CD4-positive, alpha-beta T cell (primary cell): ENCODE measurements around the gene FLRT1. TPM values are rescaled to one million over a fixed set of nuclear protein-coding genes. Genes with fewer than 3 reads are reported as not detected.

Experiments used
- ATAC-seq: fragments of 200-7000 bp; cut with Tn5 transposase; one replicate; pipeline ENCODE4 v1.10.0; 2022; ENCODE audit warnings: mild to moderate bottlenecking; ENCODE audit not compliant: poor library complexity
- CTCF ChIA-PET: fragments of 350-600 bp; sonication (Branson Sonifier 250); formaldehyde crosslinking; loops from one replicate; lab custom pipeline; 2021; ENCODE audit warnings: antibody characterized with exemption, inconsistent platforms; lab: Charles Lee
- POLR2A ChIA-PET: fragments of 350-600 bp; sonication (Branson Sonifier 250); formaldehyde crosslinking; loops from one replicate; lab custom pipeline; 2021; ENCODE audit warnings: antibody characterized with exemption, inconsistent platforms; lab: Charles Lee
- DNase-seq, 14 experiments: peaks; one replicate each; pipeline ENCODE4 v3.0.0-alpha.2; 2013 to 2020; ENCODE audit warnings: mixed read lengths in 2 of 14
- H3K27ac ChIP-seq, 2 donors: one replicate each; pipeline versions ENCODE4 v1.5.1 to v1.7.0; 2013; ENCODE audit warnings: low read length in 2 of 2, low read depth in 1 of 2, mild to moderate bottlenecking in 1 of 2
- H3K27me3 ChIP-seq, 2 experiments: 1 replicate in 1 of 2; 2 replicates in 1 of 2; pipeline versions ENCODE4 v1.6.1 to v1.7.0; 2013; ENCODE audit warnings: low read length in 2 of 2, control low read depth in 1 of 2, mild to moderate bottlenecking in 1 of 2, moderate library complexity in 1 of 2; ENCODE audit not compliant: insufficient read depth in 2 of 2, control insufficient read depth in 1 of 2
- H3K36me3 ChIP-seq: one replicate; pipeline ENCODE4 v1.6.1; 2013; ENCODE audit warnings: low read length, control low read depth; ENCODE audit not compliant: insufficient read depth
- H3K4me1 ChIP-seq: one replicate; pipeline ENCODE4 v1.6.1; 2013; ENCODE audit warnings: low read length, control low read depth; ENCODE audit not compliant: insufficient read depth
- H3K4me3 ChIP-seq: one replicate; pipeline ENCODE4 v1.5.1; 2013; ENCODE audit warnings: mild to moderate bottlenecking, low read length, moderate library complexity
- H3K9me3 ChIP-seq, 2 experiments: 1 replicate in 1 of 2; 2 replicates in 1 of 2; pipeline versions ENCODE4 v1.6.1 to v1.7.0; 2013; ENCODE audit warnings: low read length in 2 of 2, mild to moderate bottlenecking in 2 of 2, control low read depth in 1 of 2, moderate library complexity in 1 of 2; ENCODE audit not compliant: control insufficient read depth in 1 of 2, insufficient read depth in 1 of 2
- H3K27ac Mint-ChIP-seq: one replicate; pipeline ENCODE4 v1.8.0; 2020; ENCODE audit warnings: mixed read lengths
- H3K27me3 Mint-ChIP-seq: one replicate; pipeline ENCODE4 v1.8.0; 2021; ENCODE audit warnings: mixed read lengths
- H3K36me3 Mint-ChIP-seq: one replicate; pipeline ENCODE4 v1.8.0; 2021; ENCODE audit warnings: low read depth, mixed read lengths
- H3K4me1 Mint-ChIP-seq: one replicate; pipeline ENCODE4 v1.8.0; 2021; ENCODE audit warnings: low read depth, mixed read lengths
- H3K4me3 Mint-ChIP-seq: one replicate; pipeline ENCODE4 v1.8.0; 2020; ENCODE audit warnings: mild to moderate bottlenecking, mixed read lengths
- H3K9me3 Mint-ChIP-seq: one replicate; pipeline ENCODE4 v1.8.0; 2020; ENCODE audit warnings: mixed read lengths
- intact Hi-C, 2 experiments: fragments of 100-400 bp; cut with DNase I in 1 of 2; cut with micrococcal nuclease in 1 of 2; formaldehyde crosslinking; loops; one replicate each; pipeline versions ENCODE4 v1.15.1 to v1.9.0; 2023 to 2025; cut with DNase I, micrococcal nuclease
- total RNA-seq, 174 experiments: library from RNA in 2 of 174; stranded (reverse) in 2 of 174; gene quantifications; one replicate each; pipeline ENCODE4 v1.2.3 and lab custom pipeline; 2021 to 2026
- TF ChIP-seq, protein P1 (sequence below): fragments of 200-600 bp; IDR thresholded peaks from one replicate; pipeline ENCODE4 v1.8.0; 2022; ENCODE audit warnings: antibody characterized with exemption, mild to moderate bottlenecking

FLRT1 gene
- total RNA-seq, 2 experiments from 2014 or later = not detected

DNA sequence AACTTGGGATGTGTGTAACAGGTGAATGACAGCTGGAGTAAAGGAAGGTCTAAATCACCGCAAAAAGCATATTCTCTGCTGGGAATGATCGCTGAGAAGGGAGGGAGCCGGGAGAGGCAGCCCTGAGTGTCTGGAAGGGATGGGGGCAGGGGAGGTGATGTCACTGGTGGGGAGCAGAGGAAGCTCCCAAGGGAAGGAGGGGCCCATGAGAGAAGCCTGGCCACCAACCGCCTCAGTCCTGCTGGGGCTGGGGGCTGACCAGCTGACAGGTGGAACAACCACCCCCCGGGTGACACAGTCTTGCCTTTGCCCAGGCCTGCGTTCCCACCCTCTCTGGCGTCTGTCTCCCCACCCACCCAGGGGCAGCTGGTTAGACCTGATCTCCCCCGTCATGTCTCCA is 6.0 kb upstream of the FLRT1 start:
- ATAC-seq (no peak), DNase-seq (no peak)
- no peak overlapping the region for H3K4me3 ChIP-seq
- peaks cover 46% of the 10 kb centered on the region for H3K27me3 Mint-ChIP-seq
- H3K36me3 Mint-ChIP-seq = no peaks in the 10 kb centered on the region
- TF ChIP-seq, protein P1, sequence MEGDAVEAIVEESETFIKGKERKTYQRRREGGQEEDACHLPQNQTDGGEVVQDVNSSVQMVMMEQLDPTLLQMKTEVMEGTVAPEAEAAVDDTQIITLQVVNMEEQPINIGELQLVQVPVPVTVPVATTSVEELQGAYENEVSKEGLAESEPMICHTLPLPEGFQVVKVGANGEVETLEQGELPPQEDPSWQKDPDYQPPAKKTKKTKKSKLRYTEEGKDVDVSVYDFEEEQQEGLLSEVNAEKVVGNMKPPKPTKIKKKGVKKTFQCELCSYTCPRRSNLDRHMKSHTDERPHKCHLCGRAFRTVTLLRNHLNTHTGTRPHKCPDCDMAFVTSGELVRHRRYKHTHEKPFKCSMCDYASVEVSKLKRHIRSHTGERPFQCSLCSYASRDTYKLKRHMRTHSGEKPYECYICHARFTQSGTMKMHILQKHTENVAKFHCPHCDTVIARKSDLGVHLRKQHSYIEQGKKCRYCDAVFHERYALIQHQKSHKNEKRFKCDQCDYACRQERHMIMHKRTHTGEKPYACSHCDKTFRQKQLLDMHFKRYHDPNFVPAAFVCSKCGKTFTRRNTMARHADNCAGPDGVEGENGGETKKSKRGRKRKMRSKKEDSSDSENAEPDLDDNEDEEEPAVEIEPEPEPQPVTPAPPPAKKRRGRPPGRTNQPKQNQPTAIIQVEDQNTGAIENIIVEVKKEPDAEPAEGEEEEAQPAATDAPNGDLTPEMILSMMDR = no peak
- no peaks in the 10 kb centered on the region for H3K9me3 Mint-ChIP-seq
- H3K4me3 Mint-ChIP-seq = no peak overlapping the region
- no peak overlapping the region for H3K27ac Mint-ChIP-seq
- intact Hi-C loops = no loop called here
- H3K9me3 ChIP-seq = peaks cover 0 to 18% of the 10 kb centered on the region in 2 experiments
- ChIA-PET CTCF (no interaction called here), POLR2A (no interaction called here)
- peaks cover 8% of the 10 kb centered on the region for H3K4me1 ChIP-seq
- H3K36me3 ChIP-seq = no peaks in the 10 kb centered on the region
- peaks cover under 1% of the 10 kb centered on the region for H3K4me1 Mint-ChIP-seq
- H3K27me3 ChIP-seq = peaks cover 25 to 35% of the 10 kb centered on the region in 2 experiments
- no peak overlapping the region for H3K27ac ChIP-seq

- ATAC-seq = no peak
- Mint-ChIP-seq H3K4me3 (no peak overlapping the region), H3K27ac (no peak overlapping the region), H3K36me3 (no peaks in the 10 kb centered on the region), H3K4me1 (peaks cover 6% of the 10 kb centered on the region), H3K27me3 (peaks cover 52% of the 10 kb centered on the region), H3K9me3 (no peaks in the 10 kb centered on the region)
- Histone ChIP-seq H3K9me3 (peaks cover 0 to 18% of the 10 kb centered on the region in 2 experiments), H3K27me3 (peaks cover 30 to 41% of the 10 kb centered on the region in 2 experiments), H3K4me3 (no peak overlapping the region), H3K27ac (no peak overlapping the region), H3K4me1 (peaks cover 13% of the 10 kb centered on the region), H3K36me3 (no peaks in the 10 kb centered on the region)
- TF ChIP-seq, protein P1 = no peak
- DNase-seq = no peak
- CTCF ChIA-PET = interaction anchor here (1.1 kb wide), 1 partner anchor 30 kb away, joined by 3 read pairs; no protein-coding TSS in a partner anchor
- POLR2A ChIA-PET = no interaction called here
- intact Hi-C loops = no loop called here
Observed at GRCh38 chr11:64031001-64031400, 4.7 kb upstream of the FLRT1 start.

DNA sequence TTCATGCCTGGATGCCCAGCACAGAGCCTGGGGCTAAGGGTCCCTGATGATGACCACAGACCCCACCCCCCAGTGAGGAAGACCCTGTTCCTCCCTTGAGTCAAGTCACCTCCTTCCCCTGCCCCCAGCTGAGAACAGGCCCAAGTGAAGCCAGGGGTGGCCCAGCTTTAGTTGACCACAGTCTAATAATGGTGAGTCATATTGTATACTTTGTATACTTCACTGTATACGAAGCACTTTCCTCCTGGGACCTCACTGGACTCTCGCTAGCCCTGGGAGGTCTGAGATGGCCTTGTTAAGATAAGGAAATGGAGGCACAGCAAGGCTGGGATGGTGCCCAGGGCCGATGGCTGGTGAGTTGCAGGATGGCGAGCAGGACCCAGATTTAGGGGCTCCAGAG is 3.7 kb upstream of the FLRT1 start:
- H3K36me3 Mint-ChIP-seq = no peaks in the 10 kb centered on the region
- ChIA-PET CTCF (no interaction called here), POLR2A (no interaction called here)
- Histone ChIP-seq H3K36me3 (no peaks in the 10 kb centered on the region), H3K9me3 (peaks cover 0 to 22% of the 10 kb centered on the region in 2 experiments), H3K27me3 (peaks cover 35 to 47% of the 10 kb centered on the region in 2 experiments), H3K27ac (no peak overlapping the region), H3K4me3 (no peak overlapping the region), H3K4me1 (peaks cover 23% of the 10 kb centered on the region)
- intact Hi-C loops = no loop called here
- no peak overlapping the region for H3K4me3 Mint-ChIP-seq
- H3K4me1 Mint-ChIP-seq = peaks cover 6% of the 10 kb centered on the region
- no peak overlapping the region for H3K27ac Mint-ChIP-seq
- TF ChIP-seq, protein P1 = no peak
- ATAC-seq = no peak
- H3K27me3 Mint-ChIP-seq = peaks cover 49% of the 10 kb centered on the region
- no peaks in the 10 kb centered on the region for H3K9me3 Mint-ChIP-seq
- no peak for DNase-seq
